Neuronal stem cell (in vitro differentiated cells): Measurements from ENCODE around the gene ALDH18A1.
"Not testable (repeated sequence)": the region's sequence is repeated elsewhere in the genome, so short reads cannot be mapped to it uniquely, and the experiment has no call there.

Experiments
- DNase-seq: peaks from one replicate; pipeline ENCODE4 v3.0.0-alpha.2; 2013; ENCODE audit warnings: low spot score
- H2AFZ ChIP-seq: one replicate; pipeline ENCODE4 v1.6.1; 2013; ENCODE audit warnings: mild to moderate bottlenecking, low read length, inconsistent platforms
- H2AK5ac ChIP-seq: 2 replicates; pipeline ENCODE4 v1.6.1; 2013; ENCODE audit warnings: low read depth, mild to moderate bottlenecking, inconsistent platforms, low read length, moderate library complexity, mixed read lengths
- H2BK120ac ChIP-seq: 2 replicates; pipeline ENCODE4 v1.6.1; 2013; ENCODE audit warnings: low read depth, mild to moderate bottlenecking, inconsistent platforms, low read length, moderate library complexity, mixed read lengths
- H2BK12ac ChIP-seq: one replicate; pipeline ENCODE4 v1.6.1; 2013; ENCODE audit warnings: low read length, inconsistent platforms
- H2BK15ac ChIP-seq: 2 replicates; pipeline ENCODE4 v1.6.1; 2013; ENCODE audit warnings: mild to moderate bottlenecking, low read length, inconsistent platforms, mixed read lengths
- H2BK5ac ChIP-seq: one replicate; pipeline ENCODE4 v1.6.1; 2013; ENCODE audit warnings: inconsistent platforms, mild to moderate bottlenecking, low read length, moderate library complexity
- H3K14ac ChIP-seq: one replicate; pipeline ENCODE4 v1.6.1; 2013; ENCODE audit warnings: low read length, inconsistent platforms
- H3K18ac ChIP-seq: 2 replicates; pipeline ENCODE4 v1.6.1; 2013; ENCODE audit warnings: low read length, inconsistent platforms
- H3K23ac ChIP-seq: 2 replicates; pipeline ENCODE4 v1.6.1; 2013; ENCODE audit warnings: low read depth, mild to moderate bottlenecking, mixed read lengths, low read length, inconsistent platforms; ENCODE audit not compliant: poor library complexity
- H3K27ac ChIP-seq: replicated peaks from 3 replicates; pipeline ENCODE4 v1.5.1; 2013; ENCODE audit warnings: low read length, inconsistent platforms
- H3K27me3 ChIP-seq, 3 experiments: 2 replicates each; pipeline ENCODE4 v1.6.1; 2013; ENCODE audit warnings: low read length in 3 of 3, mild to moderate bottlenecking in 2 of 3, inconsistent platforms in 1 of 3, low read depth in 1 of 3, mixed read lengths in 1 of 3, moderate library complexity in 1 of 3; ENCODE audit not compliant: control insufficient read depth in 3 of 3, insufficient read depth in 3 of 3
- H3K36me3 ChIP-seq, 2 donors: replicated peaks in 1 of 2; 2 replicates each; pipeline ENCODE4 v1.6.1; 2013; ENCODE audit warnings: low read length in 2 of 2; ENCODE audit not compliant: control insufficient read depth in 2 of 2, insufficient read depth in 2 of 2
- H3K4ac ChIP-seq: 2 replicates; pipeline ENCODE4 v1.6.1; 2013; ENCODE audit warnings: inconsistent platforms, mild to moderate bottlenecking, low read length, moderate library complexity
- H3K4me1 ChIP-seq, 2 donors: 1 replicate in 1 of 2; 2 replicates in 1 of 2; pipeline ENCODE4 v1.6.1; 2013; ENCODE audit warnings: low read length in 2 of 2, low read depth in 1 of 2; ENCODE audit not compliant: control insufficient read depth in 2 of 2, insufficient read depth in 1 of 2
- H3K4me2 ChIP-seq: one replicate; pipeline ENCODE4 v1.6.1; 2013; ENCODE audit warnings: mild to moderate bottlenecking, low read length, inconsistent platforms; ENCODE audit not compliant: insufficient read depth, poor library complexity, severe bottlenecking
- H3K4me3 ChIP-seq, 2 donors: 2 replicates each; pipeline ENCODE4 v1.5.1; 2013; ENCODE audit warnings: low read length in 2 of 2, mild to moderate bottlenecking in 2 of 2, inconsistent platforms in 1 of 2, moderate library complexity in 1 of 2
- H3K79me1 ChIP-seq: one replicate; pipeline ENCODE4 v1.6.1; 2013; ENCODE audit warnings: low read depth, mild to moderate bottlenecking, inconsistent platforms, low read length, moderate library complexity
- H3K9ac ChIP-seq: one replicate; pipeline ENCODE4 v1.6.1; 2013; ENCODE audit warnings: mild to moderate bottlenecking, low read depth, low read length, inconsistent platforms; ENCODE audit not compliant: poor library complexity
- H3K9me3 ChIP-seq, 2 donors: replicated peaks in 1 of 2; 2 replicates each; pipeline versions ENCODE3 to v1.6.1; 2013; ENCODE audit warnings: low read length in 2 of 2, mild to moderate bottlenecking in 2 of 2, inconsistent platforms in 1 of 2, low read depth in 1 of 2, mixed read lengths in 1 of 2, moderate library complexity in 1 of 2; ENCODE audit not compliant: control insufficient read depth in 2 of 2, insufficient read depth in 1 of 2
- H4K8ac ChIP-seq: one replicate; pipeline ENCODE4 v1.6.1; 2013; ENCODE audit warnings: low read depth, mild to moderate bottlenecking, inconsistent platforms, low read length, moderate library complexity
- H4K91ac ChIP-seq: one replicate; pipeline ENCODE4 v1.6.1; 2013; ENCODE audit warnings: low read length, low read depth, mild to moderate bottlenecking, inconsistent platforms; ENCODE audit not compliant: poor library complexity
- WGBS, 2 donors: extraction: QIAGEN DNeasy Blood & Tissue Kit; methylation state at CpG; one replicate each; pipeline ENCODE4 v1.1.7; 2013; ENCODE audit warnings: missing lambda C conversion rate in 2 of 2, mixed read lengths in 1 of 2; ENCODE audit not compliant: insufficient read length in 2 of 2, insufficient replicate concordance in 1 of 2; ENCODE audit errors: extremely low coverage in 2 of 2; 5-methylcytosine and 5-hydroxymethylcytosine counted together

Gene ALDH18A1

DNA sequence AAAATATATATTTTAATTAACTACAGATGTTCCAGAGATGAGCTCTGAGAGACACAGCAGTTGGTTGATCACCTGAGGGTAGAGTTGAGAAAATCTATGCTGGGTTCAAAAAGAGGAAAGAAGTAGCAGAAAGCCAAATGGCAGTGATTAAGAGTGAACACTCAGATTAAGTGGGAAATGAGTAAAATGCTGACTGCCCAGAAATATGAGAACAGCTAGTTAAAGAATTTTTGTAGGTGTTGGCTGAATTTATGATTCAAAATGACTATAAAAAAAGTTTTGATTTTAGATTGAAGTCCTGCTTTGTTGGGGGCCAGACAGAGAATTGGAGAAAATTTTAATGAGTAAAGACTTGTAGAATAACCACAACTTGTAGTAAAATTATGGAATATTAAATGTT, 27.5 kb upstream of the ALDH18A1 start:
- Histone ChIP-seq H3K4ac (no peak overlapping the region), H2BK5ac (no peak overlapping the region), H3K4me2 (no peak overlapping the region), H3K79me1 (no peaks in the 10 kb centered on the region), H3K27ac (no peak overlapping the region), H2BK15ac (no peak overlapping the region), H3K4me1 (no peaks in the 10 kb centered on the region), H2BK12ac (no peak overlapping the region), H3K27me3 (no peaks in the 10 kb centered on the region), H3K36me3 (peaks cover 31 to 90% of the 10 kb centered on the region in 2 donors), H3K23ac (no peak overlapping the region), H3K14ac (no peak overlapping the region), H2AFZ (no peak overlapping the region), H4K8ac (no peak overlapping the region), H3K18ac (no peak overlapping the region), H4K91ac (no peak overlapping the region), H3K9me3 (no peaks in the 10 kb centered on the region), H3K9ac (no peak overlapping the region), H3K4me3 (no peak overlapping the region), H2AK5ac (no peak overlapping the region), H2BK120ac (no peak overlapping the region)
- DNase-seq, result no peak

DNA sequence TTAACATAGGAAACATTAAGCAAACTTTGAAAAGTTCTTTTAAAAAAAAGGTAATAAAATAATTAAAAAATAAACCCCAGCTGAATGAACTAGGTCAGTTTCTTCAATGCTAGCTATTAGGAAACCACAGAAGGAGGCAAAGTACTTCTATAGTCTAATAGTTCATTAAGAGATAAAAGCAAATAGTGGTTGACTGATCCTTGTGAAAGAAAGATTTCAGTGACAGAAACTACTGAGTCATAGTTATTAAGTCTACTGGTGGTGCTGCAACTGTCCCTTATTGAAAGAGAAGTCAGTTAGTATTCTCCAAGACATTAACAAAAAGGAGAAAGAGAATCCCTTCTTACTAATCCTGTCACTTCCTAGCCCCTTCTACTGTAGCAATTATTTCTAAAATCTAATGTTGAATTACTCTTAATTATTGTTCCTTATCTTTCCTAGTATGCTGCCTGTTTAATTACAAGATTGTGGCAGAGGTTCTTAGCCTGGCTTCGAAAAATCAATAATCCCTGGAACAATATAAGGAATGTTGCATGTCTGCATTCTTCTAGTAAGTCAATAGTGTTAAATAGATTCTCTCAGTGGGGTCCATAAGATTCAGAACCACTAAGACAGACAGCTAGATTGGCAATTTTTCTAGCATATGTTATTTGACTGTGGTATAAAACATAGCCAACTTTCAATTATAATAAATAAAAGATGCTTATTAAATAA, 19.0 kb upstream of the ALDH18A1 start:
- Histone ChIP-seq H4K8ac (no peak overlapping the region), H2AK5ac (no peak overlapping the region), H3K4me1 (no peaks in the 10 kb centered on the region), H3K14ac (no peak overlapping the region), H2BK12ac (no peak overlapping the region), H3K36me3 (peaks cover 3 to 94% of the 10 kb centered on the region in 2 donors), H4K91ac (no peak overlapping the region), H2BK5ac (no peak overlapping the region), H2BK120ac (no peak overlapping the region), H3K9me3 (no peaks in the 10 kb centered on the region), H3K9ac (no peak overlapping the region), H3K79me1 (no peaks in the 10 kb centered on the region), H3K4ac (no peak overlapping the region), H3K4me3 (no peak overlapping the region), H3K18ac (no peak overlapping the region), H3K4me2 (no peak overlapping the region), H3K23ac (no peak overlapping the region), H3K27me3 (no peaks in the 10 kb centered on the region), H3K27ac (no peak overlapping the region), H2AFZ (no peak overlapping the region), H2BK15ac (no peak overlapping the region)
- DNase-seq, result no peak
- WGBS, 2 donors, result no CpG with 5 or more reads among the region's 1 CpG

DNA sequence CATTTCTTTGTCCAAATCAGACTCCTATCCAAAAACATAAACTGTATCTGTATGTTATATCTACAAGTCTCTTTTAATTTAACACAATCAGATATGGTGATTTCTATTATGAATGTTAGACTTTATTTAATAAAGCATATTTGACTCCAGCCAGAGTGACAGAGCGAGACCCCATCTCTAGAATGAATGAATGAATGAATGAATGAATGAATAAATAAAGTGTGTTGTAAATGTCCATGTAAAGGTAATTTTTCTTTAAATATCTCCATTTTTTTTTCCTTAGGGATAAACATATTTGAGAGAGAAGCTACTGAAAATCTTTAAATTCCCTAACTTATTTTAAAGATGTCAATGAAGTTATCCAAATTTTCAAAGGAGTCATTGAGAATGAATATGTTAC, 18.1 kb upstream of the ALDH18A1 start:
- no peak overlapping the region for H3K27ac ChIP-seq
- DNase-seq, result no peak
- H3K9ac ChIP-seq, result no peak overlapping the region
- WGBS, 2 donors, result no CpG with 5 or more reads among the region's 1 CpG
- no peak overlapping the region for H3K4ac ChIP-seq
- no peak overlapping the region for H2BK120ac ChIP-seq
- H3K18ac ChIP-seq, result no peak overlapping the region
- H3K79me1 ChIP-seq, result no peaks in the 10 kb centered on the region
- H3K36me3 ChIP-seq, result peaks cover 0 to 88% of the 10 kb centered on the region in 2 donors
- H2BK5ac ChIP-seq, result no peak overlapping the region
- no peak overlapping the region for H2BK12ac ChIP-seq
- no peaks in the 10 kb centered on the region for H3K9me3 ChIP-seq
- no peak overlapping the region for H4K91ac ChIP-seq
- no peak overlapping the region for H2AFZ ChIP-seq
- no peak overlapping the region for H2BK15ac ChIP-seq
- no peak overlapping the region for H3K23ac ChIP-seq
- no peaks in the 10 kb centered on the region for H3K4me1 ChIP-seq
- no peak overlapping the region for H3K4me3 ChIP-seq
- no peaks in the 10 kb centered on the region for H3K27me3 ChIP-seq
- H3K4me2 ChIP-seq, result no peak overlapping the region
- no peak overlapping the region for H3K14ac ChIP-seq
- no peak overlapping the region for H2AK5ac ChIP-seq
- H4K8ac ChIP-seq, result no peak overlapping the region

DNA sequence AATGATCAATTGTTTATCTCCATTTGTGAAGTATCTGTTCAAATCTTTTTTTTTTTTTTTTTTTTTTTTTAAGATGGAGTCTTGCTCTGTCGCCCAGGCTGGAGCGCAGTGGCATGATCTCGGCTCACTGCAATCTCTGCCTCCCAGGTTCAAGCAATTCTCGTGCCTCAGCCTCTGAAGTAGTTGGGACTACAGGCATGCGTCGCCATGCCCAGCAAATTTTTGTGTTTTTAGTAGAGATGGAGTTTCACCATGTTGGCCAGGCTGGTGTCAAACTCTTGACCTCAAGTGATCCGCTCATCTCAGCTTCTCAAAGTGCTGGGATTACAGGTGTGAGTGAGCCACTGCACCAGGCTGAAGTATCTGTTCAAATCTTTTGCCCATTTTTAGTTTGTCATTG, 16.1 kb upstream of the ALDH18A1 start:
- not testable (repeated sequence) for H3K18ac ChIP-seq, H3K23ac ChIP-seq, H3K4ac ChIP-seq, H3K27ac ChIP-seq, H2BK120ac ChIP-seq, H3K4me3 ChIP-seq, H3K4me2 ChIP-seq, H2AK5ac ChIP-seq, H3K9ac ChIP-seq, H2BK5ac ChIP-seq, H3K4me1 ChIP-seq, H2BK15ac ChIP-seq, H3K9me3 ChIP-seq, H4K8ac ChIP-seq, H3K79me1 ChIP-seq, H4K91ac ChIP-seq, H3K14ac ChIP-seq, H3K27me3 ChIP-seq, DNase-seq, H2BK12ac ChIP-seq, H2AFZ ChIP-seq
- WGBS, 2 donors, result no CpG with 5 or more reads among the region's 7 CpGs
- peaks cover 0 to 89% of the 10 kb centered on the region in 2 donors for H3K36me3 ChIP-seq
